Thyroid gland (tissue), 4 donors: Measurements from ENCODE around the gene TIMP4. TPM values are rescaled to one million over a fixed set of nuclear protein-coding genes. Genes with fewer than 3 reads are reported as not detected.

Source experiments
- DNase-seq, 2 donors: peaks; one replicate each; pipeline ENCODE4 v3.0.0-alpha.2; 2019
- H3K27ac ChIP-seq, 3 donors: fragments of 200-600 bp; sonication (generic); 1 replicate in 2 of 3; 2 replicates in 1 of 3; pipeline ENCODE4 v1.5.1; 2016 to 2019; ENCODE audit warnings: mild to moderate bottlenecking in 1 of 3, moderate library complexity in 1 of 3
- H3K27me3 ChIP-seq: fragments of 200-600 bp; sonication (generic); one replicate; pipeline ENCODE4 v1.5.1; 2019
- H3K36me3 ChIP-seq, 2 donors: fragments of 200-600 bp; sonication (generic); one replicate each; pipeline ENCODE4 v1.5.1; 2016 to 2019
- H3K4me1 ChIP-seq, 2 donors: fragments of 200-600 bp; sonication (generic); one replicate each; pipeline ENCODE4 v1.5.1; 2017 to 2019
- H3K4me3 ChIP-seq, 3 donors: fragments of 200-600 bp; sonication (generic); replicated peaks in 1 of 3; 1 replicate in 2 of 3; 2 replicates in 1 of 3; pipeline ENCODE4 v1.5.1; 2016; ENCODE audit warnings: mild to moderate bottlenecking in 1 of 3
- H3K9me3 ChIP-seq: fragments of 200-600 bp; sonication (generic); one replicate; pipeline ENCODE4 v1.5.1; 2017
- POLR2A ChIP-seq, 2 donors: fragments of 450-650 bp; IDR thresholded peaks; one replicate each; pipeline ENCODE4 v1.6.1; 2017; ENCODE audit warnings: antibody characterized with exemption in 2 of 2, mild to moderate bottlenecking in 2 of 2, moderate library complexity in 1 of 2
- WGBS, 2 donors: methylation state at CpG; one replicate each; pipeline ENCODE4 v1.1.5; 2017; 5-methylcytosine and 5-hydroxymethylcytosine counted together
- intact Hi-C: fragments of 100-400 bp; cut with DNase I; formaldehyde crosslinking; loops from one replicate; pipeline ENCODE4 v1.15.1; 2023
- total RNA-seq, 4 donors: library from RNA; depleted of rRNA; stranded (reverse); fragments of >200 nt; gene quantifications; one replicate each; pipeline ENCODE4 v1.2.3, GENCODE V29; 2016
- TF ChIP-seq, protein P1 (sequence below), 6 experiments: fragments of 200-600 bp in 3 of 6; fragments of 450-650 bp in 3 of 6; sonication (generic) in 3 of 6; IDR thresholded peaks; one replicate each; pipeline ENCODE4 v1.5.1; 2016 to 2019; ENCODE audit warnings: antibody characterized with exemption in 6 of 6, mild to moderate bottlenecking in 2 of 6, inconsistent platforms in 1 of 6, moderate library complexity in 1 of 6

The TIMP4 gene
- total RNA-seq, 4 donors from 2014 or later: 25.4 to 35.3 (median 32.6) TPM

GRCh38 chr3:12117473-12117872 is 41.2 kb downstream of the TIMP4 start:
- Histone ChIP-seq H3K9me3 (no peaks in the 10 kb centered on the region), H3K4me1 (no peaks in the 10 kb centered on the region), H3K27me3 (no peaks in the 10 kb centered on the region), H3K27ac (no peak overlapping the region), H3K4me3 (no peak overlapping the region), H3K36me3 (no peaks in the 10 kb centered on the region)
- DNase-seq: no peak
- intact Hi-C loops: no loop called here
- no peak for TF ChIP-seq POLR2A (IDR thresholded peaks at IDR 0.05)
- TF ChIP-seq, protein P1, sequence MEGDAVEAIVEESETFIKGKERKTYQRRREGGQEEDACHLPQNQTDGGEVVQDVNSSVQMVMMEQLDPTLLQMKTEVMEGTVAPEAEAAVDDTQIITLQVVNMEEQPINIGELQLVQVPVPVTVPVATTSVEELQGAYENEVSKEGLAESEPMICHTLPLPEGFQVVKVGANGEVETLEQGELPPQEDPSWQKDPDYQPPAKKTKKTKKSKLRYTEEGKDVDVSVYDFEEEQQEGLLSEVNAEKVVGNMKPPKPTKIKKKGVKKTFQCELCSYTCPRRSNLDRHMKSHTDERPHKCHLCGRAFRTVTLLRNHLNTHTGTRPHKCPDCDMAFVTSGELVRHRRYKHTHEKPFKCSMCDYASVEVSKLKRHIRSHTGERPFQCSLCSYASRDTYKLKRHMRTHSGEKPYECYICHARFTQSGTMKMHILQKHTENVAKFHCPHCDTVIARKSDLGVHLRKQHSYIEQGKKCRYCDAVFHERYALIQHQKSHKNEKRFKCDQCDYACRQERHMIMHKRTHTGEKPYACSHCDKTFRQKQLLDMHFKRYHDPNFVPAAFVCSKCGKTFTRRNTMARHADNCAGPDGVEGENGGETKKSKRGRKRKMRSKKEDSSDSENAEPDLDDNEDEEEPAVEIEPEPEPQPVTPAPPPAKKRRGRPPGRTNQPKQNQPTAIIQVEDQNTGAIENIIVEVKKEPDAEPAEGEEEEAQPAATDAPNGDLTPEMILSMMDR (IDR thresholded peaks at IDR 0.05): no peak

GRCh38 chr3:12116870-12117269 is 41.8 kb downstream of the TIMP4 start:
- Histone ChIP-seq H3K36me3 (no peaks in the 10 kb centered on the region), H3K4me1 (no peaks in the 10 kb centered on the region), H3K27me3 (no peaks in the 10 kb centered on the region), H3K4me3 (no peak overlapping the region), H3K9me3 (no peaks in the 10 kb centered on the region), H3K27ac (no peak overlapping the region)
- TF ChIP-seq POLR2A (IDR thresholded peaks at IDR 0.05): no peak
- TF ChIP-seq, protein P1 (IDR thresholded peaks at IDR 0.05): no peak
- WGBS, 2 donors: 70 to 80% methylated on average over 4 of the region's 4 CpGs
- DNase-seq: no peak
- intact Hi-C loops: no loop called here

- TF ChIP-seq, protein P1 (IDR thresholded peaks at IDR 0.05): no peak
- no peak overlapping the region for H3K27ac ChIP-seq
- 79 to 81% methylated on average over 3 of the region's 3 CpGs for WGBS, 2 donors
- no peaks in the 10 kb centered on the region for H3K4me1 ChIP-seq
- no peaks in the 10 kb centered on the region for H3K27me3 ChIP-seq
- DNase-seq: no peak
- intact Hi-C loops: no loop called here
- no peaks in the 10 kb centered on the region for H3K9me3 ChIP-seq
- no peaks in the 10 kb centered on the region for H3K36me3 ChIP-seq
- no peak overlapping the region for H3K4me3 ChIP-seq
These were observed 42.9 kb downstream of the TIMP4 start for GRCh38 chr3:12115849-12116248.

DNA sequence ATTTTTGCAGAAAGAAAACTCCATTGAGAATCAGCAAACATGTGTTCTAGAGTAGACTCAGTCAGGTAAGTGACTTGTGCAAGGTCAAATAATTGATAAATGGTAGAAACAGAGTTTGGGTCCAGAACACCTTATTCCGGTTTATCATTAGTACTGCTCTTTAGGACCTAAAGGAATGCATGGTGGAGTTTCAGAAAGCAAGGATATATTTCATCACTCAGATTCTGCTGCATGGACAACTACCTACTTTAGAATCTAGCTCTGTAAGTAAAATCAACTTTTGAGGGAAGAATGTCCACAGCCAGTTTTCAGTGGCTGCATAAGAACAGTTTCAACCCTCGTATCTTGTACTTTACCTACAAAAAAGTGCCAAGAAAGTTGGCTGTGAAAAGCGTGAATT is 43.6 kb downstream of the TIMP4 start:
- intact Hi-C loops: no loop called here
- no peak overlapping the region for H3K27ac ChIP-seq
- H3K36me3 ChIP-seq: no peaks in the 10 kb centered on the region
- H3K9me3 ChIP-seq: no peaks in the 10 kb centered on the region
- H3K4me3 ChIP-seq: no peak overlapping the region
- H3K4me1 ChIP-seq: no peaks in the 10 kb centered on the region
- DNase-seq: no peak
- 82 to 85% methylated on average over 3 of the region's 3 CpGs for WGBS, 2 donors
- no peaks in the 10 kb centered on the region for H3K27me3 ChIP-seq
- no peak for TF ChIP-seq POLR2A (IDR thresholded peaks at IDR 0.05)
- TF ChIP-seq, protein P1 (IDR thresholded peaks at IDR 0.05): no peak

DNA sequence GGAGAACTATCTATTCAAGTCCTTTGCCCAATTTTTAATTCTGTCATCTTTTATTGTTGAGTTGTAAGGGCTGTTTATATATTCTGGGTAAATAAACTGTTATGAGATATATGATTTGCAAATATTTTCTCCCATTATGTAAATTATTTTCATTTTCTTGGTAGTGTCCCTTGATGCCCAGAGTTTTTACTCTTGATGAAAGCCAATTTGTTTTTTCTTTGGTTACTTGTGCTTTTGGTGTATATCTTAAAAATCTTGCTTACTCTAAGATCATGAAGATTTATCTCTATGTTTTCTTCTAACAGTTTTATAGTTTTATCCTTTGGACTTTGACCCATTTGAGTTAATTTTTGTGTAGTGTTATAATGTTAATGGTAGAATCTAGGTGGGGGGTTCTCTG is 44.5 kb downstream of the TIMP4 start:
- TF ChIP-seq, protein P1 (IDR thresholded peaks at IDR 0.05): no peak

More for the DNA sequence above, 44.5 kb downstream of the TIMP4 start:
- H3K27me3 ChIP-seq: no peaks in the 10 kb centered on the region
- no peak overlapping the region for H3K4me3 ChIP-seq
- H3K9me3 ChIP-seq: no peaks in the 10 kb centered on the region
- no peaks in the 10 kb centered on the region for H3K4me1 ChIP-seq
- H3K36me3 ChIP-seq: no peaks in the 10 kb centered on the region
- H3K27ac ChIP-seq: no peak overlapping the region
- intact Hi-C loops: no loop called here
- no peak for DNase-seq
